HepG2 (cell line): ENCODE data around the gene CA12. TPM values are rescaled to one million over a fixed set of nuclear protein-coding genes. Genes with fewer than 3 reads are reported as not detected.

Experiments
- ATAC-seq: fragments of 200-7000 bp; cut with Tn5 transposase; 3 replicates; pipeline ENCODE4 v1.9.1; 2020; ENCODE audit warnings: mild to moderate bottlenecking, moderate library complexity
- BruUV-seq: library from RNA; stranded (reverse); fragments of 400-500 nt; replicated peaks from 2 replicates; lab custom pipeline; 2021; lab: Mats Ljungman, UMichigan
- CTCF ChIA-PET: fragments of 300-600 bp; formaldehyde crosslinking; extraction: SDS; loops from one replicate; lab custom pipeline; 2021; ENCODE audit warnings: low total read pairs, inconsistent platforms, low intra/inter-chr PET ratio; lab: Yijun Ruan, JAX
- POLR2A ChIA-PET: fragments of 350-600 bp; sonication (Branson Sonifier 250); formaldehyde crosslinking; loops from one replicate; lab custom pipeline; 2020; ENCODE audit warnings: antibody characterized with exemption, inconsistent platforms; lab: Yijun Ruan, JAX
- DNase-seq: peaks from one replicate; pipeline ENCODE4 v3.0.0-alpha.2; 2015; ENCODE audit warnings: low spot score
- FAIRE-seq: peaks from 3 replicates; lab custom pipeline; 2011; peaks lifted over from hg19 to GRCh38; lab: Jason Lieb, UNC
- H2AFZ ChIP-seq: one replicate; pipeline ENCODE4 v1.6.1; 2011; ENCODE audit warnings: low read length, inconsistent platforms
- H3K27ac ChIP-seq: fragments of 300-600 bp; 3 replicates; pipeline ENCODE4 v1.8.0; 2011; ENCODE audit warnings: mixed run types, mild to moderate bottlenecking, mixed read lengths, low read length, inconsistent platforms; ENCODE audit not compliant: insufficient read depth; ENCODE audit errors: extremely low read length
- H3K27me3 ChIP-seq, 2 experiments: fragments of 200-600 bp in 1 of 2; 2 replicates in 1 of 2; 3 replicates in 1 of 2; pipeline versions ENCODE4 v1.6.0 to v1.8.0; 2011; ENCODE audit warnings: low read length in 2 of 2, mild to moderate bottlenecking in 2 of 2, moderate library complexity in 2 of 2, inconsistent platforms in 1 of 2; ENCODE audit not compliant: insufficient read depth in 2 of 2, control insufficient read depth in 1 of 2
- H3K36me3 ChIP-seq, 2 experiments: fragments of 200-600 bp in 1 of 2; replicated peaks in 1 of 2; 2 replicates in 1 of 2; 3 replicates in 1 of 2; pipeline versions ENCODE4 v1.5.1 to v1.8.0; 2011; ENCODE audit warnings: low read length in 2 of 2, inconsistent platforms in 1 of 2; ENCODE audit not compliant: insufficient read depth in 2 of 2, control insufficient read depth in 1 of 2
- H3K4me1 ChIP-seq: 2 replicates; pipeline ENCODE4 v1.5.1; 2012; ENCODE audit warnings: low read length, inconsistent platforms; ENCODE audit not compliant: insufficient read depth
- H3K4me2 ChIP-seq: 2 replicates; pipeline ENCODE4 v1.6.0; 2011; ENCODE audit warnings: low read depth, low read length, inconsistent platforms
- H3K4me3 ChIP-seq, 3 experiments: fragments of 200-600 bp in 1 of 3; sonication (generic), shearing (Covaris generic) in 1 of 3; replicated peaks in 1 of 3; 2 replicates each; pipeline ENCODE4 v1.5.1; 2011 to 2016; ENCODE audit warnings: low read length in 3 of 3, inconsistent platforms in 2 of 3, low read depth in 2 of 3, mild to moderate bottlenecking in 2 of 3, control low read depth in 1 of 3, mixed read lengths in 1 of 3; ENCODE audit not compliant: insufficient read depth in 1 of 3
- H3K79me2 ChIP-seq: one replicate; pipeline ENCODE4 v1.6.1; 2011; ENCODE audit warnings: low read length, inconsistent platforms; ENCODE audit not compliant: insufficient read depth
- H3K9ac ChIP-seq: 2 replicates; pipeline ENCODE4 v1.6.0; 2011; ENCODE audit warnings: mild to moderate bottlenecking, low read depth, low read length, inconsistent platforms; ENCODE audit not compliant: insufficient read depth
- H3K9me3 ChIP-seq: 2 replicates; pipeline ENCODE4 v1.5.1; 2012; ENCODE audit warnings: mild to moderate bottlenecking, low read length
- H4K20me1 ChIP-seq: 2 replicates; pipeline ENCODE4 v1.6.0; 2011; ENCODE audit warnings: inconsistent platforms, mild to moderate bottlenecking, low read length, moderate library complexity; ENCODE audit not compliant: insufficient read depth
- CEBPB ChIP-seq: IDR thresholded peaks from 2 replicates; pipeline ENCODE4 v1.6.1; 2011; ENCODE audit warnings: low read depth, low read length, improper control_type of control experiment, borderline replicate concordance
- KLF13 ChIP-seq: sonication (generic); formaldehyde crosslinking; IDR thresholded peaks from 2 replicates; pipeline ENCODE4 v1.4.0; 2020; ENCODE audit warnings: mild to moderate bottlenecking, missing genetic modification reagents
- MBD4 ChIP-seq: IDR thresholded peaks from 2 replicates; pipeline ENCODE4 v1.6.1; 2012; ENCODE audit warnings: low read length, inconsistent platforms, borderline replicate concordance
- MTA1 ChIP-seq: sonication (generic); formaldehyde crosslinking; IDR thresholded peaks from 2 replicates; pipeline ENCODE4 v1.4.0; 2020; ENCODE audit warnings: missing genetic modification reagents, mild to moderate bottlenecking, borderline replicate concordance
- SMAD9 ChIP-seq: sonication (generic); formaldehyde crosslinking; IDR thresholded peaks from 2 replicates; pipeline ENCODE4 v1.5.1; 2020; ENCODE audit warnings: mild to moderate bottlenecking, missing genetic modification reagents
- SRF ChIP-seq: IDR thresholded peaks from 2 replicates; pipeline ENCODE4 v1.6.1; 2011; ENCODE audit warnings: mild to moderate bottlenecking, low read depth, low read length, moderate library complexity
- TEAD3 ChIP-seq: optimal IDR thresholded peaks from 2 replicates; pipeline ENCODE3; 2016; ENCODE audit warnings: borderline replicate concordance
- ZFP36L2 ChIP-seq: sonication (generic); formaldehyde crosslinking; IDR thresholded peaks from 2 replicates; pipeline ENCODE4 v1.4.0; 2020; ENCODE audit warnings: missing genetic modification reagents
- ZNF296 ChIP-seq: sonication (generic); formaldehyde crosslinking; conservative IDR thresholded peaks from 2 replicates; pipeline ENCODE4 v1.5.0; 2020; ENCODE audit warnings: mild to moderate bottlenecking, missing genetic modification reagents
- ZNF383 ChIP-seq: sonication (generic); formaldehyde crosslinking; IDR thresholded peaks from 2 replicates; pipeline ENCODE4 v1.4.0; 2020; ENCODE audit warnings: missing genetic modification reagents, mild to moderate bottlenecking, borderline replicate concordance
- ZNF546 ChIP-seq: sonication (generic); formaldehyde crosslinking; conservative IDR thresholded peaks from 2 replicates; pipeline ENCODE4 v1.8.1; 2023; ENCODE audit warnings: mild to moderate bottlenecking, missing genetic modification reagents
- ZNF746 ChIP-seq: sonication (generic); formaldehyde crosslinking; IDR thresholded peaks from 2 replicates; pipeline ENCODE4 v1.8.0; 2022; ENCODE audit warnings: mild to moderate bottlenecking, missing genetic modification reagents
- ZNF761 ChIP-seq: sonication (generic); formaldehyde crosslinking; conservative IDR thresholded peaks from 2 replicates; pipeline ENCODE4 v1.4.0; 2020; ENCODE audit warnings: mild to moderate bottlenecking, missing genetic modification reagents
- ZNF768 ChIP-seq: sonication (generic); formaldehyde crosslinking; IDR thresholded peaks from 2 replicates; pipeline ENCODE4 v1.4.0; 2020; ENCODE audit warnings: missing genetic modification reagents
- WGBS: methylation state at CpG from one replicate; pipeline ENCODE4 v1.1.6; 2017; ENCODE audit warnings: low lambda C conversion rate; 5-methylcytosine and 5-hydroxymethylcytosine counted together
- in situ Hi-C: cut with HindIII; loops from 2 replicates; pipeline ENCODE4 v1.10.0; 2017; ENCODE audit warnings: low pct_unique_long_range_greater_than_20kb; ENCODE audit not compliant: extremely low pct_ligation_motif_present
- intact Hi-C: fragments of 100-400 bp; cut with micrococcal nuclease; formaldehyde crosslinking; loops from one replicate; pipeline ENCODE4 v1.10.0; 2022; ENCODE audit not compliant: unreplicated experiment
- polyA plus RNA-seq, 8 experiments: library from polyadenylated mRNA; depleted of rRNA in 3 of 8; stranded (reverse) in 7 of 8; unstranded in 1 of 8; fragments of >200 nt; fragmentation: Illumina TruSeq in 4 of 8; extraction: Trizol in 4 of 8; gene quantifications; 2 replicates each; pipeline versions ENCODE4 v1.2.1 to v1.2.3, GENCODE V29; 2011 to 2016; ENCODE audit warnings: low read depth in 4 of 8, missing spikeins in 1 of 8, mixed read lengths in 1 of 8; ENCODE audit not compliant: insufficient read depth in 1 of 8
- total RNA-seq, 5 experiments: library from RNA; depleted of rRNA; stranded (reverse); fragments of >200 nt; fragmentation: Illumina TruSeq; extraction: Trizol; gene quantifications; 2 replicates each; pipeline ENCODE4 v1.2.3, GENCODE V29; 2016; ENCODE audit warnings: low read depth in 1 of 5
- TF ChIP-seq, protein P1 (sequence below): IDR thresholded peaks from 2 replicates; pipeline ENCODE4 v1.6.1; 2012; ENCODE audit warnings: low read length, improper control_type of control experiment

The CA12 gene
- total and polyA plus RNA-seq, 2 of the 13 experiments (the other 11 are each of a cell fraction or from before 2014, with no cell fraction given) = 0.07 to 0.20 TPM

DNA sequence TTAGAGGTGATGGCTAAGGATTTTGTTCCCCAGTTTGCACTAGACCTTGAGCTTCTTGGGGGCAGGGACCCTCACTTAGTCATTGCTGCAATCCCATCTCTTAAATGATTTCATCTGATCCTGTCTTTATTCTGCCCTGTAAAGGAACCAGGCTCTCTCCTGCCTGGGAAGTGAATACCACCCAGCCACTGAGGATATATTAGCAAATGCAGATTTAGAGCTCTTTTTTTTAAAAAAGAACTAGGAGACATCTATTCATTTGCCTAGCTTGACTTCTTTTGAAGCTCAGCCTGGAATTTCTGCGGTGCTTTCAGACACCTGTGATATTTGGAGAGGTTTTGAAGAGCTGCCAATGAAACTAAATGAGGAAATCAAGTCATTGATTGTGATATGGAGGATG is 41.8 kb downstream of the CA12 start (continued):
- TF ChIP-seq MTA1 (CRISPR knock-in tag) = no peak
- TF ChIP-seq, all 625 proteins: peak for 0

- no peak overlapping the region for H3K27ac ChIP-seq
- WGBS = 62% methylated on average over 9 of the region's 10 CpGs
- H3K27me3 ChIP-seq = peaks cover 2 to 10% of the 10 kb centered on the region in 2 experiments; a peak in 2 of 5 replicates
- no peaks in the 10 kb centered on the region for H3K79me2 ChIP-seq
- in situ Hi-C loops = no loop called here
- POLR2A ChIA-PET = no interaction called here
- H3K4me3 ChIP-seq = no peak overlapping the region
- DNase-seq = no peak
- no TSS peak for BruUV-seq
- FAIRE-seq = no peak
- peaks cover 5% of the 10 kb centered on the region; the same call in 1 of the 2 replicates for H3K4me1 ChIP-seq
- ATAC-seq = no peak
- TF ChIP-seq CEBPB = no peak
- no peak for TF ChIP-seq ZNF746 (CRISPR knock-in tag)
- no peak for TF ChIP-seq ZNF296 (CRISPR knock-in tag)
- TF ChIP-seq ZFP36L2 (CRISPR knock-in tag) = no peak
- H3K4me2 ChIP-seq = no peak overlapping the region
- intact Hi-C loops = no loop called here
- no peak overlapping the region for H3K9ac ChIP-seq
- no peaks in the 10 kb centered on the region for H4K20me1 ChIP-seq
- H2AFZ ChIP-seq = no peak overlapping the region
- CTCF ChIA-PET = no interaction called here
- no peaks in the 10 kb centered on the region for H3K36me3 ChIP-seq
- no peaks in the 10 kb centered on the region for H3K9me3 ChIP-seq
Measured at GRCh38 chr15:63339006-63339766, 42.5 kb downstream of the CA12 start.

- POLR2A ChIA-PET = no interaction called here
Measured at GRCh38 chr15:63338170-63338569, 43.5 kb downstream of the CA12 start.

More at GRCh38 chr15:63338170-63338569, 43.5 kb downstream of the CA12 start:
- TF ChIP-seq ZNF761 (CRISPR knock-in tag) = no peak
- no peak for TF ChIP-seq MBD4
- no peak for TF ChIP-seq ZNF768 (CRISPR knock-in tag)
- no peak for TF ChIP-seq SRF
- TF ChIP-seq, protein P1, sequence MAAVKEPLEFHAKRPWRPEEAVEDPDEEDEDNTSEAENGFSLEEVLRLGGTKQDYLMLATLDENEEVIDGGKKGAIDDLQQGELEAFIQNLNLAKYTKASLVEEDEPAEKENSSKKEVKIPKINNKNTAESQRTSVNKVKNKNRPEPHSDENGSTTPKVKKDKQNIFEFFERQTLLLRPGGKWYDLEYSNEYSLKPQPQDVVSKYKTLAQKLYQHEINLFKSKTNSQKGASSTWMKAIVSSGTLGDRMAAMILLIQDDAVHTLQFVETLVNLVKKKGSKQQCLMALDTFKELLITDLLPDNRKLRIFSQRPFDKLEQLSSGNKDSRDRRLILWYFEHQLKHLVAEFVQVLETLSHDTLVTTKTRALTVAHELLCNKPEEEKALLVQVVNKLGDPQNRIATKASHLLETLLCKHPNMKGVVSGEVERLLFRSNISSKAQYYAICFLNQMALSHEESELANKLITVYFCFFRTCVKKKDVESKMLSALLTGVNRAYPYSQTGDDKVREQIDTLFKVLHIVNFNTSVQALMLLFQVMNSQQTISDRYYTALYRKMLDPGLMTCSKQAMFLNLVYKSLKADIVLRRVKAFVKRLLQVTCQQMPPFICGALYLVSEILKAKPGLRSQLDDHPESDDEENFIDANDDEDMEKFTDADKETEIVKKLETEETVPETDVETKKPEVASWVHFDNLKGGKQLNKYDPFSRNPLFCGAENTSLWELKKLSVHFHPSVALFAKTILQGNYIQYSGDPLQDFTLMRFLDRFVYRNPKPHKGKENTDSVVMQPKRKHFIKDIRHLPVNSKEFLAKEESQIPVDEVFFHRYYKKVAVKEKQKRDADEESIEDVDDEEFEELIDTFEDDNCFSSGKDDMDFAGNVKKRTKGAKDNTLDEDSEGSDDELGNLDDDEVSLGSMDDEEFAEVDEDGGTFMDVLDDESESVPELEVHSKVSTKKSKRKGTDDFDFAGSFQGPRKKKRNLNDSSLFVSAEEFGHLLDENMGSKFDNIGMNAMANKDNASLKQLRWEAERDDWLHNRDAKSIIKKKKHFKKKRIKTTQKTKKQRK = no peak
- no peak for TF ChIP-seq ZNF383 (CRISPR knock-in tag)
- no peak for TF ChIP-seq ZNF546 (CRISPR knock-in tag)
- no peak for TF ChIP-seq KLF13 (CRISPR knock-in tag)
- no peak for TF ChIP-seq SMAD9
- TF ChIP-seq TEAD3 (CRISPR knock-in tag) = no peak
- Histone ChIP-seq H2AFZ (no peak overlapping the region), H3K27ac (no peak overlapping the region), H4K20me1 (no peaks in the 10 kb centered on the region), H3K4me3 (no peak overlapping the region), H3K9me3 (no peaks in the 10 kb centered on the region), H3K4me2 (no peak overlapping the region), H3K9ac (no peak overlapping the region), H3K36me3 (no peaks in the 10 kb centered on the region), H3K79me2 (no peaks in the 10 kb centered on the region), H3K4me1 (peaks cover 5% of the 10 kb centered on the region; the same call in 1 of the 2 replicates), H3K27me3 (peaks cover 2 to 10% of the 10 kb centered on the region in 2 experiments; a peak in 2 of 5 replicates)
- DNase-seq (no peak), ATAC-seq (no peak), FAIRE-seq (no peak)
- intact Hi-C loops = no loop called here
- CTCF ChIA-PET = no interaction called here
- in situ Hi-C loops = no loop called here
- BruUV-seq = no TSS peak
